ENCODE data around the gene NSUN5. TPM values are rescaled to one million over a fixed set of nuclear protein-coding genes. Genes with fewer than 3 reads are reported as not detected.

Gene NSUN5
- total RNA-seq, 1 experiment from 2014 or later: 66.8 TPM

DNA sequence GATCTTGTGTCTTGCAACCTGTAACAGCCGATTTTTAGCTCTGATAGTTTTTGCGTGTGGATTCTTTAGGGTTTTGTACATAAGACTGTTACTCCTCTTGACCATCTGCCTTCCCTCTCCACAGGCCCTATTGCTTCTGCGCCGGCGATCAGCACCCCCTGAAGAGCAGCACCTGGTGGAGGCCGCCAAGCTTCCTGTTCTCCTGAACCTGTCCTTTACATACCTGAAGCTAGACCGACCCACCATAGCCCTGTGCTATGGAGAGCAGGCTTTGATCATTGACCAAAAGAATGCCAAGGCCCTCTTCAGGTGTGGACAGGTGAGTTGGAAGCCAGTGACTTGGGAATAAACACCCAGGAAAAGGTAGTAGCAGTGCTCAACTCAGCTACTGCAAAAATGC, 31.9 kb upstream of the NSUN5 start:
- DNase-seq (ENCODE audit: low read depth, low spot score) (no peak), ATAC-seq (no peak)
- in situ Hi-C loops (cut with HindIII; ENCODE audit: low pct_unique_long_range_greater_than_20kb, low sequenced_read_pairs) (no loop called here), intact Hi-C loops (cut with micrococcal nuclease; ENCODE audit: unreplicated experiment) (loop anchor here (5.0 kb wide), 1 partner anchor 112 kb away; no protein-coding TSS in a partner anchor)
- H3K4me1 ChIP-seq (ENCODE audit: control insufficient read depth, insufficient read depth, low read length): no peaks in the 10 kb centered on the region
- H3K4me3 ChIP-seq (ENCODE audit: low read depth in 2 of 2, low read length in 2 of 2): no peak overlapping the region
- TF ChIP-seq, protein P1, sequence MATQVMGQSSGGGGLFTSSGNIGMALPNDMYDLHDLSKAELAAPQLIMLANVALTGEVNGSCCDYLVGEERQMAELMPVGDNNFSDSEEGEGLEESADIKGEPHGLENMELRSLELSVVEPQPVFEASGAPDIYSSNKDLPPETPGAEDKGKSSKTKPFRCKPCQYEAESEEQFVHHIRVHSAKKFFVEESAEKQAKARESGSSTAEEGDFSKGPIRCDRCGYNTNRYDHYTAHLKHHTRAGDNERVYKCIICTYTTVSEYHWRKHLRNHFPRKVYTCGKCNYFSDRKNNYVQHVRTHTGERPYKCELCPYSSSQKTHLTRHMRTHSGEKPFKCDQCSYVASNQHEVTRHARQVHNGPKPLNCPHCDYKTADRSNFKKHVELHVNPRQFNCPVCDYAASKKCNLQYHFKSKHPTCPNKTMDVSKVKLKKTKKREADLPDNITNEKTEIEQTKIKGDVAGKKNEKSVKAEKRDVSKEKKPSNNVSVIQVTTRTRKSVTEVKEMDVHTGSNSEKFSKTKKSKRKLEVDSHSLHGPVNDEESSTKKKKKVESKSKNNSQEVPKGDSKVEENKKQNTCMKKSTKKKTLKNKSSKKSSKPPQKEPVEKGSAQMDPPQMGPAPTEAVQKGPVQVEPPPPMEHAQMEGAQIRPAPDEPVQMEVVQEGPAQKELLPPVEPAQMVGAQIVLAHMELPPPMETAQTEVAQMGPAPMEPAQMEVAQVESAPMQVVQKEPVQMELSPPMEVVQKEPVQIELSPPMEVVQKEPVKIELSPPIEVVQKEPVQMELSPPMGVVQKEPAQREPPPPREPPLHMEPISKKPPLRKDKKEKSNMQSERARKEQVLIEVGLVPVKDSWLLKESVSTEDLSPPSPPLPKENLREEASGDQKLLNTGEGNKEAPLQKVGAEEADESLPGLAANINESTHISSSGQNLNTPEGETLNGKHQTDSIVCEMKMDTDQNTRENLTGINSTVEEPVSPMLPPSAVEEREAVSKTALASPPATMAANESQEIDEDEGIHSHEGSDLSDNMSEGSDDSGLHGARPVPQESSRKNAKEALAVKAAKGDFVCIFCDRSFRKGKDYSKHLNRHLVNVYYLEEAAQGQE (IDR thresholded peaks at IDR 0.05; ENCODE audit: insufficient read depth in 1 of 2, low read depth in 2 of 2, low read length in 1 of 2): no peak
- TF ChIP-seq TCF7L2 (IDR thresholded peaks at IDR 0.05; ENCODE audit: low read depth, low read length): no peak
- no peak for TF ChIP-seq SIN3A (IDR thresholded peaks at IDR 0.05; ENCODE audit: borderline replicate concordance, insufficient read depth, low read depth, low read length)
- TF ChIP-seq, protein P2, sequence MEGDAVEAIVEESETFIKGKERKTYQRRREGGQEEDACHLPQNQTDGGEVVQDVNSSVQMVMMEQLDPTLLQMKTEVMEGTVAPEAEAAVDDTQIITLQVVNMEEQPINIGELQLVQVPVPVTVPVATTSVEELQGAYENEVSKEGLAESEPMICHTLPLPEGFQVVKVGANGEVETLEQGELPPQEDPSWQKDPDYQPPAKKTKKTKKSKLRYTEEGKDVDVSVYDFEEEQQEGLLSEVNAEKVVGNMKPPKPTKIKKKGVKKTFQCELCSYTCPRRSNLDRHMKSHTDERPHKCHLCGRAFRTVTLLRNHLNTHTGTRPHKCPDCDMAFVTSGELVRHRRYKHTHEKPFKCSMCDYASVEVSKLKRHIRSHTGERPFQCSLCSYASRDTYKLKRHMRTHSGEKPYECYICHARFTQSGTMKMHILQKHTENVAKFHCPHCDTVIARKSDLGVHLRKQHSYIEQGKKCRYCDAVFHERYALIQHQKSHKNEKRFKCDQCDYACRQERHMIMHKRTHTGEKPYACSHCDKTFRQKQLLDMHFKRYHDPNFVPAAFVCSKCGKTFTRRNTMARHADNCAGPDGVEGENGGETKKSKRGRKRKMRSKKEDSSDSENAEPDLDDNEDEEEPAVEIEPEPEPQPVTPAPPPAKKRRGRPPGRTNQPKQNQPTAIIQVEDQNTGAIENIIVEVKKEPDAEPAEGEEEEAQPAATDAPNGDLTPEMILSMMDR (IDR thresholded peaks at IDR 0.05): no peak
- no peak for TF ChIP-seq POLR2AphosphoS5 (IDR thresholded peaks at IDR 0.05; ENCODE audit: low read depth, low read length)
- ChIA-PET POLR2A (interaction anchor here (0.7 kb wide), 1 partner anchor 689 kb away, joined by 3 read pairs; no protein-coding TSS in a partner anchor), CTCF (interaction anchor here (0.5 kb wide), 1 partner anchor 112 kb away, joined by 6 read pairs; no protein-coding TSS in a partner anchor)
- H3K27me3 ChIP-seq (ENCODE audit: control insufficient read depth, insufficient read depth, low read length): no peaks in the 10 kb centered on the region
- H3K36me3 ChIP-seq (ENCODE audit: control insufficient read depth, insufficient read depth, low read length): no peaks in the 10 kb centered on the region
- no TSS peak for BruUV-seq (replicated peaks)
- no peaks in the 10 kb centered on the region for H3K9me3 ChIP-seq (ENCODE audit: control insufficient read depth, insufficient read depth, low read depth, low read length)
- H3K27ac ChIP-seq (ENCODE audit: low read length): no peak overlapping the region

DNA sequence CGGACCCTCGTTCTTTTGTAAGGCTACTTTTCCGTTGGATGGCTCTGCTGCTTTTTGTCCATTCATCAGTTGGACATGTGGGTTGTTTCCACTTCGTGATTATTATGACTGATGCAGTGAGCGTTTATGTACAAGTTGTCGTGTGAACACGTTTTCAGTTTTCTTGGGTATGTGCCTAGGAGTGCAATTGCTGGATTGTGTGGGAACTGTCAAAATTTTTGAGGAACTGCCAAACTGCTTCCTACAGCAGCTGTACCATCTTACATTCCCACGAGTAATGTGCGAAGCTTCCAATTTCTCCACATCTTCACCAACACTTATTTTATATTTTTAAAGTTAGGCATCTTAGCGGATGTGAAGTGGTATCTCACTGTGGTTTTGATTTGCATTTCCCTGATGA, 29.7 kb upstream of the NSUN5 start:
- H3K27ac ChIP-seq (ENCODE audit: low read length): no peak overlapping the region
- no peak overlapping the region for H3K4me3 ChIP-seq (ENCODE audit: low read depth in 2 of 2, low read length in 2 of 2)
- H3K9me3 ChIP-seq (ENCODE audit: control insufficient read depth, insufficient read depth, low read depth, low read length): no peaks in the 10 kb centered on the region
- BruUV-seq (replicated peaks): no TSS peak
- no peaks in the 10 kb centered on the region for H3K4me1 ChIP-seq (ENCODE audit: control insufficient read depth, insufficient read depth, low read length)
- ChIA-PET POLR2A (no interaction called here), CTCF (no interaction called here)
- TF ChIP-seq SIN3A (IDR thresholded peaks at IDR 0.05; ENCODE audit: borderline replicate concordance, insufficient read depth, low read depth, low read length) (no peak), POLR2AphosphoS5 (IDR thresholded peaks at IDR 0.05; ENCODE audit: low read depth, low read length) (no peak), TCF7L2 (IDR thresholded peaks at IDR 0.05; ENCODE audit: low read depth, low read length) (no peak)
- TF ChIP-seq, protein P2 (IDR thresholded peaks at IDR 0.05): no peak
- TF ChIP-seq, protein P1 (IDR thresholded peaks at IDR 0.05; ENCODE audit: insufficient read depth in 1 of 2, low read depth in 2 of 2, low read length in 1 of 2): no peak
- ATAC-seq: no peak
- H3K27me3 ChIP-seq (ENCODE audit: control insufficient read depth, insufficient read depth, low read length): no peaks in the 10 kb centered on the region
- in situ Hi-C loops (cut with HindIII; ENCODE audit: low pct_unique_long_range_greater_than_20kb, low sequenced_read_pairs): no loop called here
- intact Hi-C loops (cut with micrococcal nuclease; ENCODE audit: unreplicated experiment): no loop called here
- no peaks in the 10 kb centered on the region for H3K36me3 ChIP-seq (ENCODE audit: control insufficient read depth, insufficient read depth, low read length)
- no peak for DNase-seq (ENCODE audit: low read depth, low spot score)
